Stimulated activated CD4-positive, alpha-beta T cell treated with anti-CD3 and anti-CD28 coated beads, Interleukin-15, amount 100 ng/mL, for 24 hours (primary cell): ENCODE measurements around the gene PNMA8A.
"Not testable (repeated sequence)": the region's sequence is repeated elsewhere in the genome, so short reads cannot be mapped to it uniquely, and the experiment has no call there.

Source experiments
- DNase-seq: peaks from one replicate; pipeline ENCODE4 v3.0.0-alpha.2; 2020

The PNMA8A gene

GRCh38 chr19:46461537-46461936 is 9.8 kb downstream of the PNMA8A start:
- DNase-seq, result no peak

- DNase-seq, result no peak
Measured at GRCh38 chr19:46460981-46461380, 10.4 kb downstream of the PNMA8A start.

GRCh38 chr19:46460055-46460454 is 11.3 kb downstream of the PNMA8A start:
- DNase-seq, result no peak

GRCh38 chr19:46456930-46457329 is 14.4 kb downstream of the PNMA8A start:
- no peak for DNase-seq

GRCh38 chr19:46454244-46454643 is 17.1 kb downstream of the PNMA8A start:
- no peak for DNase-seq

GRCh38 chr19:46453661-46454060 is 17.7 kb downstream of the PNMA8A start:
- DNase-seq, result no peak

- no peak for DNase-seq
Measured at GRCh38 chr19:46452186-46452585, 19.2 kb downstream of the PNMA8A start.

- DNase-seq, result no peak
Measured at GRCh38 chr19:46451352-46451751, 20.0 kb downstream of the PNMA8A start.

- no peak for DNase-seq
Measured at GRCh38 chr19:46450737-46451136, 20.6 kb downstream of the PNMA8A start.

- DNase-seq, result no peak
Measured at GRCh38 chr19:46449228-46449627, 22.1 kb downstream of the PNMA8A start.

GRCh38 chr19:46448601-46449000 is 22.8 kb downstream of the PNMA8A start:
- no peak for DNase-seq

GRCh38 chr19:46447824-46448223 is 23.5 kb downstream of the PNMA8A start:
- DNase-seq, result no peak

- DNase-seq, result no peak
Measured at GRCh38 chr19:46447006-46447405, 24.4 kb downstream of the PNMA8A start.

GRCh38 chr19:46446021-46446420 is 25.3 kb downstream of the PNMA8A start:
- no peak for DNase-seq

GRCh38 chr19:46442808-46443450 is 28.4 kb downstream of the PNMA8A start:
- no peak for DNase-seq

- no peak for DNase-seq
Measured at GRCh38 chr19:46441866-46442265, 29.5 kb downstream of the PNMA8A start.

- not testable (repeated sequence) for DNase-seq
Measured at GRCh38 chr19:46435689-46436088, 35.7 kb downstream of the PNMA8A start.

- DNase-seq, result no peak
Measured at GRCh38 chr19:46435009-46435408, 36.4 kb downstream of the PNMA8A start.

GRCh38 chr19:46433470-46433869 is 37.9 kb downstream of the PNMA8A start:
- not testable (repeated sequence) for DNase-seq

GRCh38 chr19:46431824-46432223 is 39.5 kb downstream of the PNMA8A start:
- no peak for DNase-seq

- DNase-seq, result no peak
Measured at GRCh38 chr19:46429999-46430398, 41.4 kb downstream of the PNMA8A start.

GRCh38 chr19:46428239-46429135 is 42.9 kb downstream of the PNMA8A start, which contains the start of gene PNMA8C:
Gene PNMA8C, minus strand, starts transcription at chr19:46428936. Its CDS starts 577 bp downstream, at chr19:46428359.
- peak; percentile 71 for DNase-seq

GRCh38 chr19:46427518-46428045 is 43.8 kb downstream of the PNMA8A start:
- no peak for DNase-seq
